Posterior vena cava (tissue), 2 donors: Measurements from ENCODE around the gene METTL9. TPM values are rescaled to one million over a fixed set of nuclear protein-coding genes. Genes with fewer than 3 reads are reported as not detected.
"Not testable (repeated sequence)": the region's sequence is repeated elsewhere in the genome, so short reads cannot be mapped to it uniquely, and the experiment has no call there.

ENCODE experiments used
- DNase-seq: peaks from one replicate; pipeline ENCODE4 v3.0.0-alpha.2; 2020; ENCODE audit warnings: low spot score
- intact Hi-C, 2 donors: fragments of 100-400 bp; cut with DNase I; formaldehyde crosslinking; loops; one replicate each; pipeline versions ENCODE4 v1.14.1 to v1.14.2; 2022 to 2023
- total RNA-seq, 2 donors: library from RNA; stranded (reverse); fragmentation: NEBNext Ultra II Directional; extraction: Animal tissue kit (Norgen Biotek cat#: 25700); gene quantifications; one replicate each; pipeline ENCODE4 v1.2.1, GENCODE V29; 2021
- donor health status: DM: yes; HTN: yes; CAD: no.
- donor health status: DM: yes; HTN: yes; CAD: no.

The METTL9 gene
- total RNA-seq, 2 donors from 2014 or later, result 59.6 to 62.0 TPM

DNA sequence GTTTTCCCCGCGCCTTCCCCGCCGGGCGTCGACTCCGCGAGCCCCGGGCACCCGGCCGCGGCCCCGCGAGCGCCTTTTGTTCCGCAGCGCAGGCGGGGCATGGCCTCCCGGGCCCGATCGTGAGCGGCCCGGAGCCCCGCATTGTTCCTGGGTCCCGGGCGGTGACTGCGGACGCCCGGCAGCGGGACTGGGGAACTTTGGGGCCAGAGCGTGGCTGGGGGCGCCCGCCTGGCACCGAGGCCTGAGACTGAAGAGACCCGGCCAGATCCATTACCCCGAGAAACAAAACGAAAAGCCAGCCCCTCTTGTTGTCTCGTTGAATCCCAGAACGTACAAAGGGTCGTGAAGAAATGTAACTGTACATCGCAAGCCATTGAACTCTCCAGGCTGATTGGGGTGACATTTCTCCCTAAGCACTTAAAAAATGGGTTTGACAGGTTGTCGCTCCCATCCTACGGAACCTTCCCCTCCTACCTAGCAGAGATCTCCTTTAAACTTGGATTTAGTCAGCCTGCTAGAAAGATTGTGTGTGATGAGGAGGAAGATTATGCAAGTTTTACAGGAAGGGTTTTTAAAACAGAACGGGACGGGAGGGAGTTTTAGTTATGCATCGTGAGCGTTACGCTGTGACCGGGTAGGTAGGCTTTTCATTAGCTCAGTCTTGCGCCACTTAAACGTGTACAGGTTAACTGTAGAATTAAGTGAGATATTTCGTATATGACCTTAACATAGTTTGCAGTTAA lies 825 bp downstream of the METTL9 start:
- no peak for DNase-seq
- intact Hi-C loops, result loop anchor here in 1 of 2 donors (5.0 kb wide), 1 partner anchor 37 kb away; no protein-coding TSS in a partner anchor

GRCh38 chr16:21602785-21603184 lies 3.4 kb downstream of the METTL9 start:
- no peak for DNase-seq
- intact Hi-C loops, result loop anchor here in 1 of 2 donors (5.0 kb wide), 1 partner anchor 35 kb away; no protein-coding TSS in a partner anchor

- DNase-seq, result no peak
- intact Hi-C loops, result loop anchor here in 1 of 2 donors (5.0 kb wide), 1 partner anchor 33 kb away; no protein-coding TSS in a partner anchor
Measured at GRCh38 chr16:21603928-21604327, 4.6 kb downstream of the METTL9 start.

DNA sequence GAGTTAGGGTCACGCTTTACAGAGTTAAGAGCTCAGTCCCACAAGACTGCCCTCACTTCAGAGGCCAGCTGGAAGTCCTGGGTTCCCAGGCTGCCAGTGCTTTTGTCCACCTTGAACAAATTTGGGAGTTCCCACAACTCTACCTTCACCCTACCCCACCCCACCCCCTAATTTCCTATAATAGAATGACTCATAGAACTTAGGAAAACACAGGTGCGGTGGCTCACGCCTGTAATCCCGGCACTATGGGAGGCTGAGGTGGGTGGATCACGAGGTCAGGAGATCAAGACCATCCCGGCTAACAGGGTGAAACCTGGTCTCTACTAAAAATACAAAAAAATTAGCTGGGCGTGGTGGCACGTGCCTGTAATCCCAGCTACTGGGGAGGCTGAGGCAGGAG lies 6.5 kb downstream of the METTL9 start:
- not testable (repeated sequence) for DNase-seq
- intact Hi-C loops, result loop anchor here in 1 of 2 donors (1.0 kb wide), 1 partner anchor 18 kb away; no protein-coding TSS in a partner anchor

DNA sequence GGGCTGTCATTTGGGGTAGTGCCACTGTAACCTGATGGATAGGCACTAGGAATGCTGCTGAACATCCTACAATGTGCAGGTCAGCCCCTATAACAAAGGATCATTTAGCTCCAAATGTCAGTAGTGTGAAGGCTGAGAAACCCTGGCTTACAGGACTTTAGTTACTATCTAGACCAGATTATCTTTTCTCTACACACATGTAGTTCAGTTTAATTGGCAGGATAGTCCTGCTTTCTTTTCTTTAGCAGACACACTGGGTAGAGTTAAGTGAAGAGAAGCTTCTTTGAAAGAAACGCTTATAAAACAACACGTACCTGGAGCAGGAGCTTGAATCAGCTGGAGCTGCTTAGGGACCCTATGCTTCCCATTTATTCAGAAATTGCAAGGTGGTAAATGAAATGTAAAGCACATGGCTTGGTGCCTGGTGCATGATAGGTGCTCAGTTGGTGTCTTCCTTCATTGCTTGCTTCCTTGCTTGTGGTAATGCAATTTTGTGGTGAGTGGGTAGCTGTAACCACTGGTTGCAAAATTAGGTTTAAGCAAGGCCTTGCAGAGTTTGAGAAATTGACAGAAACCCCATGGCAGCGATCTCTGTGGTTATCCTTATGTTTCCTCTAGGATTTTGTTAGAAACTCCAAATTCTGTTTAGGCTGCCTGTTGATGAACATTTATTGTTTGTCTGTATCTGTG lies 9.4 kb downstream of the METTL9 start:
- intact Hi-C loops, result no loop called here
- DNase-seq, result no peak

- intact Hi-C loops, result loop anchor here in 1 of 2 donors (5.0 kb wide), 1 partner anchor 348 kb away; no protein-coding TSS in a partner anchor
- DNase-seq, result no peak
Measured at GRCh38 chr16:21610006-21610544, 10.7 kb downstream of the METTL9 start.

GRCh38 chr16:21610766-21611165 lies 11.4 kb downstream of the METTL9 start:
- intact Hi-C loops, result loop anchor here in 1 of 2 donors (5.0 kb wide), 1 partner anchor 348 kb away; no protein-coding TSS in a partner anchor
- DNase-seq, result no peak

- intact Hi-C loops, result loop anchor here in 1 of 2 donors (5.0 kb wide), 1 partner anchor 349 kb away; no protein-coding TSS in a partner anchor
- DNase-seq, result no peak
Measured at GRCh38 chr16:21611198-21611555, 11.8 kb downstream of the METTL9 start.

DNA sequence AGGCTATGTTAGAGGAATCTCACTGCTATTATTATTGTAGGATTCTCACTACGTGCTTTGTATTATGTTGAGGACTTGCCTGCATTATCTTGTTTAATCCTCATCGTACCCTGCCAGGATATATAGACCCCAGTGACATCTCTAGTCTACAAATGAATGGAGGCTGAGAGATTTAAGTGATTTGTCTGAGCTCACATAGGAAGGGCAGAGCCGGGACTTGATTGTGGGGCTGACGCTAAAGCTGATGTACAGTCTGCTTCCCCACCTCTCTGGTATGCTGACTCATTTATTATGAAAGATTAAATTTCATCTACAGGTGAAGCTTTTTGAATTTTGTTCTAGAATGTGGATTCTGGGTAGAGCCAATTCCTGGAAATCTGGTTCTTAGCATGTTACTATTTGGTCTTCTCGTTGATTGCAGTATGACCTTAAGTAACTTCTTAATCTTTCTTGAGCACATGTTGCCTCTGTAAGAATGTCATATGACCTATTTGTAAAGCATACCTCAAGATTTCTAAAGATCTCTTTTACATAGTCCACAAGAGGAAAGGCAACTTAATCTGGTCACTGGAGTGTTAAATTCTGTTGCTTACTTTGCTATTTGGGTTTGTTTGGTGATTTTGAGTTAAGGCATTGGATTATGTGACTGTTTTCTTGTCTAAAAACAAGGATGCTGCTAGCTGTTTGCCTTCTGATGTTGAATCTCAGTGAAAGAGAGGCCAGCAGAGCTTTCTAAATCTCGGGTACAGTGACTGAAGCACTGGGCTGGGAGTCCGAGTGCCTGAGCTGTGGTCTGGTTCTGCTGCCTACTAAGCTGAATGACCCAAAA lies 12.4 kb downstream of the METTL9 start:
- DNase-seq, result no peak
- intact Hi-C loops, result loop anchor here in 1 of 2 donors (5.0 kb wide), 1 partner anchor 349 kb away; no protein-coding TSS in a partner anchor

GRCh38 chr16:21613361-21613760 lies 14.0 kb downstream of the METTL9 start:
- intact Hi-C loops, result loop anchor here in 1 of 2 donors (5.0 kb wide), 1 partner anchor 351 kb away; no protein-coding TSS in a partner anchor
- DNase-seq, result no peak

DNA sequence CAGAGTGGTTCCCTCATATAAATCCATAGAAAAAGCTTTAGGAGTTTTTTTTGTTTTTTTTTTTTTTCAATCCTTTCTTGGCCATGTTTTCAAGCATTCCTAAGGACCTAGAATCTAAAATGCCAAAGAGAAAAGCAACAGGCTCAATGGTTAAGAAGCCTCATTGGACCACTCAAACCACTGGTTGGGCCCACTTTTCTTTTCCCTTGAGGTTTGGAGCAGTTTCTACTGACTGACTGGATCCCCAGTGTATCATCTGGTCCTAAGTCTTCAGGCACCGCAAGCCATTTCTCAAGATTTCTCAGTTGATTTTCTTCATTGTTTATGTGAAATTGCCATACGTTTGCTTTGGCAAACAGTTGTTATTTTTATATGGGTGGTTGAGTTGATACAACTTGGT lies 14.4 kb downstream of the METTL9 start:
- no peak for DNase-seq
- intact Hi-C loops, result loop anchor here in 1 of 2 donors (5.0 kb wide), 1 partner anchor 351 kb away; no protein-coding TSS in a partner anchor

DNA sequence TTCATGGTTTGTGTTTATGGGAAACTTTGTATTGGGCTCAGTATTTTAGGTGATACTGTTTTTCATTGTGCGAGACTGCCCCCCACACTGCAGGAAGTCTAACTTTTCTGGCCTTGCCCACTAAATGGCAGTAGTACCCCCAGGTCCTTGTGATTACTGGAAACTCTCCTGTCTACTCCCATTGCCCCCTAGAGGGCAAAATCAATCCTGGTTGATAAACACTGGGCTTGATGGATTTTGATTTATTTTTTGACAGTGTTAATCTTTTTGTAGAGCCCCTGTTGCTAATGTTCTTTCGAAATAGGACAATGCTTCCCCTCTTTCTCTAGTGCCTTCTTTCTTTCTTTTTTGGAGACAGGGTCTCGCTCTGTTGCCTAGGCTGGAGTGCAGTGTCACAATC lies 15.5 kb downstream of the METTL9 start:
- no peak for DNase-seq

DNA sequence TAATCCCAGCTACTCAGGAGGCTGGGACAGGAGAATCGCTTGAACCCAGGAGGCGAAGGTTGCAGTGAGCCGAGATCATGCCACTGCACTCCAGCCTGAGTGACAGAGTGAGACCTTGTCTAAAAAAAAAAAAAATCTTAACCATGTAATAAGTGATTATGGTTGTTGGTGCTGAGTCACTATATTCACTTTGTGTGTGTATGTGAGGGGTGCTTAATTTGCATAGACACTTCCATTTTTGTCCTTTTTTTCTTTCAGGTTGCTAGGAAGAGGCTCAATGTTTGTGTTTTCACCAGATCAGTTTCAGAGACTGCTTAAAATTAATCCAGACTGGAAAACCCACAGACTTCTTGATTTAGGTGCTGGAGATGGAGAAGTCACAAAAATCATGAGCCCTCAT lies 18.2 kb downstream of the METTL9 start:
- intact Hi-C loops, result no loop called here
- DNase-seq, result no peak

More for the DNA sequence above, 15.5 kb downstream of the METTL9 start:
- intact Hi-C loops, result loop anchor here in 1 of 2 donors (5.0 kb wide), 1 partner anchor 353 kb away; no protein-coding TSS in a partner anchor

- intact Hi-C loops, result no loop called here
- DNase-seq, result no peak
Measured at GRCh38 chr16:21618281-21618680, 18.9 kb downstream of the METTL9 start.

- intact Hi-C loops, result no loop called here
- DNase-seq, result no peak
Measured at GRCh38 chr16:21619765-21620425, 20.5 kb downstream of the METTL9 start.

DNA sequence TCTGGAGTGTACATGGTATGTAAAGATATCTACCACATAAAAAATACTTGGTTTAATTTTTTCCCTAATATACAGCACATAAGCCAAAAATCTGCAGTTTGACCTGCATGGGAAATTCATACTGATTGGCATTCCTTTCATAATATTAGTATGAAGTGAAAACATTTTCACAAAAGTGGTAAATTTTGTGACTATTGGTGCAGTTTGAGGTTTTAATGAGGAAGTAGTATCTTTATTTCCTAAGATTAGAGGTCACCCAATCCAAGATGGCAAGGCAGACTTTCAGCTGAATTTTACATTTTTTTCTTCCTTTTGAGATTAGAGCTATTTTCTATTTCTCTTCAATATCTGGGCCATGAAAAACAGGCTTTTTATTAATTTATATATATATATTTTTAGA lies 21.2 kb downstream of the METTL9 start:
- no peak for DNase-seq
- intact Hi-C loops, result no loop called here

GRCh38 chr16:21622545-21622944 lies 23.2 kb downstream of the METTL9 start:
- DNase-seq, result no peak
- intact Hi-C loops, result no loop called here

DNA sequence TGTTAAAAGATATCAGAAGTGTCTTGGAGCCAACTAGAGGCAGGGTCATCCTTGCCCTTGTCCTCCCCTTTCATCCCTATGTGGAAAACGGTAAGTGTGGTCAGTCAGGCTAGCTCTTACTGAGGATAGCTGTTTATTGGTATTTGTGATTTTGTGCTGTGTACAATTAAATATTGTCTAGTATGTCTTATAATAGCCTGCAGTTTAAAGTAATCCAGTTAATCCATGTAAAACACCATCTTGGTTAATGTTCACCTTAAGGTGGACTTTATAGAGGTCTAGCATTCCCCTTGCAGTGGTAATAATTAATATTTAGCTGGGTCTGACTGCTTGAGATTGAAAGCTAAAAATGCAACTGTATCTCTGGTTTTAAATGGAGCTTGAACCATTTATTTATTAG lies 25.6 kb downstream of the METTL9 start:
- DNase-seq, result no peak
- intact Hi-C loops, result no loop called here
